Chondrocyte (in vitro differentiated cells): ENCODE data around the gene PAK1. TPM values are rescaled to one million over a fixed set of nuclear protein-coding genes. Genes with fewer than 3 reads are reported as not detected.
"Not testable (repeated sequence)": the region's sequence is repeated elsewhere in the genome, so short reads cannot be mapped to it uniquely, and the experiment has no call there.

Experiments
- DNase-seq: peaks from one replicate; pipeline ENCODE4 v3.0.0; 2021; ENCODE audit warnings: mixed read lengths, low spot score
- H3K27ac Mint-ChIP-seq: one replicate; pipeline ENCODE4 v1.8.0; 2021; ENCODE audit warnings: mild to moderate bottlenecking, moderate library complexity, mixed read lengths; ENCODE audit not compliant: unreplicated experiment
- H3K27me3 Mint-ChIP-seq: 2 replicates; pipeline ENCODE4 v1.8.0; 2021; ENCODE audit warnings: low read depth, mixed read lengths
- H3K36me3 Mint-ChIP-seq: 2 replicates; pipeline ENCODE4 v1.8.0; 2021; ENCODE audit warnings: low read depth, mixed read lengths
- H3K4me1 Mint-ChIP-seq: 2 replicates; pipeline ENCODE4 v1.8.0; 2021; ENCODE audit warnings: low read depth, mild to moderate bottlenecking, mixed read lengths
- H3K4me3 Mint-ChIP-seq: one replicate; pipeline ENCODE4 v1.8.0; 2021; ENCODE audit warnings: mild to moderate bottlenecking, moderate library complexity, mixed read lengths; ENCODE audit not compliant: unreplicated experiment
- H3K9me3 Mint-ChIP-seq: 2 replicates; pipeline ENCODE4 v1.8.0; 2021; ENCODE audit warnings: low read depth, mixed read lengths
- CTCF ChIP-seq: fragments of 200-600 bp; sonication (generic); IDR thresholded peaks from 2 replicates; pipeline ENCODE4 v1.5.0; 2021; ENCODE audit warnings: antibody characterized with exemption, mild to moderate bottlenecking, moderate library complexity
- total RNA-seq: library from RNA; stranded (reverse); gene quantifications from 3 replicates; pipeline ENCODE4 v1.2.1, GENCODE V29; 2021

PAK1 gene
- total RNA-seq, 1 donor from 2014 or later, result 28.2 TPM

- Mint-ChIP-seq H3K9me3 (no peaks in the 10 kb centered on the region), H3K27ac (no peak overlapping the region), H3K4me1 (peaks cover 17% of the 10 kb centered on the region), H3K27me3 (no peaks in the 10 kb centered on the region), H3K4me3 (no peak overlapping the region), H3K36me3 (peaks cover 9% of the 10 kb centered on the region)
- DNase-seq, result no peak
- TF ChIP-seq CTCF, result no peak
Measured at GRCh38 chr11:77387701-77388100, 86.2 kb downstream of the PAK1 start.

GRCh38 chr11:77386178-77386577, 87.7 kb downstream of the PAK1 start:
- no peaks in the 10 kb centered on the region for H3K27me3 Mint-ChIP-seq
- H3K9me3 Mint-ChIP-seq, result no peaks in the 10 kb centered on the region
- no peak overlapping the region for H3K27ac Mint-ChIP-seq
- H3K36me3 Mint-ChIP-seq, result peaks cover 9% of the 10 kb centered on the region
- peaks cover 12% of the 10 kb centered on the region for H3K4me1 Mint-ChIP-seq
- TF ChIP-seq CTCF, result no peak
- H3K4me3 Mint-ChIP-seq, result no peak overlapping the region
- DNase-seq, result no peak

- H3K4me3 Mint-ChIP-seq, H3K27ac Mint-ChIP-seq, H3K27me3 Mint-ChIP-seq, H3K9me3 Mint-ChIP-seq, H3K36me3 Mint-ChIP-seq, DNase-seq: not testable (repeated sequence)
- H3K4me1 Mint-ChIP-seq, result peaks cover 17% of the 10 kb centered on the region
Measured at GRCh38 chr11:77385255-77385771, 88.6 kb downstream of the PAK1 start.

GRCh38 chr11:77384571-77384970, 89.3 kb downstream of the PAK1 start:
- no peak for TF ChIP-seq CTCF

GRCh38 chr11:77383349-77383748, 90.5 kb downstream of the PAK1 start:
- not testable (repeated sequence) for H3K27ac Mint-ChIP-seq, DNase-seq, H3K27me3 Mint-ChIP-seq, H3K9me3 Mint-ChIP-seq, H3K4me3 Mint-ChIP-seq
- Mint-ChIP-seq H3K36me3 (peaks cover 11% of the 10 kb centered on the region), H3K4me1 (peaks cover 32% of the 10 kb centered on the region)

More at GRCh38 chr11:77384571-77384970, 89.3 kb downstream of the PAK1 start:
- Mint-ChIP-seq H3K9me3 (no peaks in the 10 kb centered on the region), H3K4me1 (peaks cover 24% of the 10 kb centered on the region), H3K36me3 (peaks cover 6% of the 10 kb centered on the region), H3K27me3 (no peaks in the 10 kb centered on the region), H3K4me3 (no peak overlapping the region), H3K27ac (no peak overlapping the region)
- no peak for DNase-seq

GRCh38 chr11:77381729-77382665, 91.9 kb downstream of the PAK1 start:
- H3K4me1 Mint-ChIP-seq, result peaks cover 32% of the 10 kb centered on the region
- H3K27ac Mint-ChIP-seq, result peak overlapping the region; percentile 45
- no peaks in the 10 kb centered on the region for H3K9me3 Mint-ChIP-seq
- peaks cover 11% of the 10 kb centered on the region for H3K36me3 Mint-ChIP-seq
- no peak overlapping the region for H3K4me3 Mint-ChIP-seq
- DNase-seq, result no peak
- TF ChIP-seq CTCF, result no peak
- no peaks in the 10 kb centered on the region for H3K27me3 Mint-ChIP-seq
